B cell (primary cell): ENCODE data around the gene SERTAD3. TPM values are rescaled to one million over a fixed set of nuclear protein-coding genes. Genes with fewer than 3 reads are reported as not detected.

Source experiments
- ATAC-seq: fragments of 200-7000 bp; cut with Tn5 transposase; one replicate; pipeline ENCODE4 v1.10.0; 2021; ENCODE audit warnings: low read depth, mild to moderate bottlenecking, moderate number of reproducible peaks, moderate library complexity
- CTCF ChIA-PET: fragments of 350-600 bp; sonication (Branson Sonifier 250); formaldehyde crosslinking; loops from one replicate; lab custom pipeline; 2021; ENCODE audit warnings: antibody characterized with exemption, inconsistent platforms; lab: Charles Lee
- POLR2A ChIA-PET: fragments of 350-600 bp; sonication (Branson Sonifier 250); formaldehyde crosslinking; loops from one replicate; lab custom pipeline; 2021; ENCODE audit warnings: antibody characterized with exemption; lab: Charles Lee
- DNase-seq: peaks from one replicate; pipeline ENCODE4 v3.0.0; 2013
- H2AFZ ChIP-seq: 2 replicates; pipeline ENCODE4 v1.6.1; 2012; ENCODE audit warnings: mild to moderate bottlenecking, low read depth, low read length; ENCODE audit not compliant: insufficient read depth, poor library complexity, severe bottlenecking
- H3K27ac ChIP-seq, 2 donors: 1 replicate in 1 of 2; 2 replicates in 1 of 2; pipeline ENCODE4 v1.5.1; 2012 to 2013; ENCODE audit warnings: low read length in 2 of 2, mild to moderate bottlenecking in 2 of 2, moderate library complexity in 1 of 2
- H3K27me3 ChIP-seq, 4 experiments: fragments of 200-600 bp in 1 of 4; sonication (generic) in 1 of 4; replicated peaks in 1 of 4; 1 replicate in 2 of 4; 2 replicates in 2 of 4; pipeline versions ENCODE4 v1.6.1 to v1.7.0; 2013 to 2016; ENCODE audit warnings: low read length in 3 of 4, mild to moderate bottlenecking in 2 of 4, mixed read lengths in 1 of 4, moderate library complexity in 1 of 4; ENCODE audit not compliant: insufficient read depth in 4 of 4, control insufficient read depth in 3 of 4; ENCODE audit errors: control extremely low read depth in 1 of 4
- H3K36me3 ChIP-seq, 2 experiments: replicated peaks in 1 of 2; 1 replicate in 1 of 2; 2 replicates in 1 of 2; pipeline versions ENCODE4 v1.6.1 to v1.7.1; 2013; ENCODE audit warnings: low read length in 1 of 2; ENCODE audit not compliant: insufficient read depth in 2 of 2, control insufficient read depth in 1 of 2; ENCODE audit errors: control extremely low read depth in 1 of 2, extremely low read depth in 1 of 2
- H3K4me1 ChIP-seq, 2 donors: fragments of 200-600 bp in 1 of 2; sonication (generic) in 1 of 2; 1 replicate in 1 of 2; 2 replicates in 1 of 2; pipeline versions ENCODE4 v1.5.1 to v1.6.1; 2013 to 2017; ENCODE audit warnings: low read length in 2 of 2; ENCODE audit not compliant: control insufficient read depth in 2 of 2, insufficient read depth in 2 of 2
- H3K4me2 ChIP-seq: replicated peaks from 2 replicates; pipeline ENCODE3; 2012; ENCODE audit warnings: mild to moderate bottlenecking, low read depth, low read length; ENCODE audit not compliant: poor library complexity, severe bottlenecking
- H3K4me3 ChIP-seq, 5 experiments: fragments of 200-600 bp in 1 of 5; sonication (generic) in 1 of 5; 1 replicate in 3 of 5; 2 replicates in 2 of 5; pipeline versions ENCODE4 v1.5.1 to v1.7.0; 2011 to 2016; ENCODE audit warnings: low read length in 4 of 5, mild to moderate bottlenecking in 4 of 5, low read depth in 2 of 5, control low read depth in 1 of 5, moderate library complexity in 1 of 5; ENCODE audit not compliant: insufficient read depth in 1 of 5; ENCODE audit errors: control extremely low read depth in 1 of 5, extremely low read depth in 1 of 5
- H3K79me2 ChIP-seq: fragments of 200-600 bp; sonication (generic); one replicate; pipeline ENCODE4 v1.6.0; 2016; ENCODE audit warnings: low read length; ENCODE audit not compliant: control insufficient read depth, insufficient read depth
- H3K9ac ChIP-seq: fragments of 200-600 bp; sonication (generic); 2 replicates; pipeline ENCODE4 v1.6.1; 2017; ENCODE audit warnings: mild to moderate bottlenecking, low read length, moderate library complexity
- H3K9me3 ChIP-seq, 3 donors: one replicate each; pipeline versions ENCODE4 v1.6.1 to v1.7.1; 2013; ENCODE audit warnings: low read length in 2 of 3; ENCODE audit not compliant: control insufficient read depth in 2 of 3, insufficient read depth in 1 of 3; ENCODE audit errors: control extremely low read depth in 1 of 3
- H4K20me1 ChIP-seq: 2 replicates; pipeline ENCODE4 v1.6.0; 2012; ENCODE audit warnings: mild to moderate bottlenecking, low read length; ENCODE audit not compliant: insufficient read depth, control insufficient read depth, poor library complexity, severe bottlenecking
- H3K27ac Mint-ChIP-seq: one replicate; pipeline ENCODE4 v1.8.0; 2021; ENCODE audit warnings: mixed read lengths
- H3K27me3 Mint-ChIP-seq: one replicate; pipeline ENCODE4 v1.8.0; 2021; ENCODE audit warnings: mixed read lengths
- H3K4me1 Mint-ChIP-seq: one replicate; pipeline ENCODE4 v1.8.0; 2021; ENCODE audit warnings: mixed read lengths
- H3K4me3 Mint-ChIP-seq: one replicate; pipeline ENCODE4 v1.8.0; 2021; ENCODE audit warnings: mixed read lengths
- H3K9me3 Mint-ChIP-seq: one replicate; pipeline ENCODE4 v1.8.0; 2022; ENCODE audit warnings: mixed read lengths; ENCODE audit not compliant: insufficient read depth
- CTCF ChIP-seq: fragments of 200-600 bp; IDR thresholded peaks from one replicate; pipeline ENCODE4 v1.8.0; 2022; ENCODE audit warnings: antibody characterized with exemption, mild to moderate bottlenecking
- EZH2 ChIP-seq: IDR thresholded peaks from 2 replicates; pipeline ENCODE4 v1.6.1; 2012; ENCODE audit warnings: borderline replicate concordance, low read depth, mild to moderate bottlenecking, moderate library complexity, low read length; ENCODE audit not compliant: insufficient read depth, poor library complexity, severe bottlenecking
- WGBS: methylation state at CpG from one replicate; pipeline ENCODE4 v1.1.5; 2013; ENCODE audit warnings: missing lambda C conversion rate; ENCODE audit not compliant: insufficient coverage; 5-methylcytosine and 5-hydroxymethylcytosine counted together
- intact Hi-C: fragments of 100-400 bp; cut with micrococcal nuclease; formaldehyde crosslinking; loops from one replicate; pipeline ENCODE4 v1.10.0; 2022
- polyA plus RNA-seq: library from polyadenylated mRNA; depleted of rRNA; stranded (reverse); fragments of >200 nt; gene quantifications from 2 replicates; pipeline ENCODE4 v1.2.3, GENCODE V29; 2012
- total RNA-seq, 2 donors: library from RNA; stranded (reverse); fragments of 120-200 nt in 1 of 2; gene quantifications; 1 replicate in 1 of 2; 2 replicates in 1 of 2; pipeline versions ENCODE4 v1.2.3 to v1.2.4, GENCODE V29; 2013 to 2022

SERTAD3 gene
- total and polyA plus RNA-seq, 2 donors (not counting 1 experiment from before 2014, with no cell fraction given) = 41.6 to 43.9 TPM

- peaks cover 26% of the 10 kb centered on the region for H3K79me2 ChIP-seq
- CTCF ChIA-PET = interaction anchor here (0.6 to 5.6 kb wide), 3 partner anchors 11 to 26 kb away, joined by 3 to 87 read pairs (median 3); no protein-coding TSS in a partner anchor
- ATAC-seq (no peak), DNase-seq (no peak)
- peak overlapping the region; percentile 30 for H3K4me3 Mint-ChIP-seq
- 92% methylated on average over 8 of the region's 8 CpGs for WGBS
- no peak overlapping the region for H3K9ac ChIP-seq
- no peak overlapping the region for H3K27ac ChIP-seq
- TF ChIP-seq EZH2 (no peak), CTCF (no peak)
- H3K4me3 ChIP-seq = no peak overlapping the region
- no peaks in the 10 kb centered on the region for H3K27me3 ChIP-seq
- no peaks in the 10 kb centered on the region for H3K27me3 Mint-ChIP-seq
- no peaks in the 10 kb centered on the region for H3K9me3 ChIP-seq
- no peak overlapping the region for H3K4me2 ChIP-seq
- H3K27ac Mint-ChIP-seq = no peak overlapping the region
- peaks cover 19% of the 10 kb centered on the region for H3K4me1 Mint-ChIP-seq
- H2AFZ ChIP-seq = no peak overlapping the region
- H3K9me3 Mint-ChIP-seq = no peaks in the 10 kb centered on the region
- peaks cover 0 to 5% of the 10 kb centered on the region in 2 experiments for H3K36me3 ChIP-seq
- H4K20me1 ChIP-seq = peaks cover 16% of the 10 kb centered on the region
- POLR2A ChIA-PET = no interaction called here
- intact Hi-C loops = no loop called here
- peaks cover 12% of the 10 kb centered on the region in 2 donors for H3K4me1 ChIP-seq
Observed at GRCh38 chr19:40446263-40446784, 2.2 kb upstream of the SERTAD3 start.

- Histone ChIP-seq H3K9ac (no peak overlapping the region), H3K36me3 (peaks cover 2 to 10% of the 10 kb centered on the region in 2 experiments), H3K9me3 (no peaks in the 10 kb centered on the region), H3K79me2 (peaks cover 31% of the 10 kb centered on the region), H3K4me3 (no peak overlapping the region), H2AFZ (no peak overlapping the region), H3K27ac (no peak overlapping the region), H3K27me3 (no peaks in the 10 kb centered on the region), H3K4me1 (peaks cover 12% of the 10 kb centered on the region in 2 donors), H3K4me2 (no peak overlapping the region), H4K20me1 (peaks cover 21% of the 10 kb centered on the region)
- ChIA-PET CTCF (interaction anchor here (1.4 to 5.6 kb wide), 3 partner anchors 26 to 141 kb away, joined by 5 to 87 read pairs (median 15); no protein-coding TSS in a partner anchor), POLR2A (interaction anchor here (3.7 kb wide), 1 partner anchor 25 kb away, joined by 32 read pairs; no protein-coding TSS in a partner anchor)
- peaks cover 23% of the 10 kb centered on the region for H3K4me1 Mint-ChIP-seq
- H3K27ac Mint-ChIP-seq = peak overlapping the region; percentile 7
- TF ChIP-seq EZH2 (no peak), CTCF (no peak)
- H3K9me3 Mint-ChIP-seq = no peaks in the 10 kb centered on the region
- peak overlapping the region; percentile 59 for H3K4me3 Mint-ChIP-seq
- DNase-seq (no peak), ATAC-seq (no peak)
- intact Hi-C loops = no loop called here
- 93% methylated on average over 9 of the region's 9 CpGs for WGBS
- H3K27me3 Mint-ChIP-seq = no peaks in the 10 kb centered on the region
Observed at GRCh38 chr19:40445780-40446262, 1.7 kb upstream of the SERTAD3 start.
